DND-41 (cell line): Measurements from ENCODE around the gene LY6G6C.

ENCODE experiments used
- ATAC-seq: fragments of 200-7000 bp; cut with Tn5 transposase; 3 replicates; pipeline ENCODE4 v1.9.1; 2021; ENCODE audit warnings: low read depth; ENCODE audit not compliant: insufficient read depth
- DNase-seq: peaks from one replicate; pipeline ENCODE4 v3.0.0-alpha.2; 2020
- H2AFZ ChIP-seq: 2 replicates; pipeline ENCODE4 v1.6.0; 2012; ENCODE audit warnings: low read depth, low read length
- H3K27ac ChIP-seq: 2 replicates; pipeline ENCODE4 v1.5.1; 2012; ENCODE audit warnings: low read length, inconsistent platforms
- H3K27me3 ChIP-seq: fragments of 200-600 bp; sonication (generic); 2 replicates; pipeline ENCODE4 v1.6.0; 2012; ENCODE audit warnings: low read length, mild to moderate bottlenecking, inconsistent platforms; ENCODE audit not compliant: insufficient read depth, poor library complexity
- H3K36me3 ChIP-seq: 2 replicates; pipeline ENCODE4 v1.5.1; 2012; ENCODE audit warnings: low read length, inconsistent platforms; ENCODE audit not compliant: insufficient read depth
- H3K4me1 ChIP-seq: 2 replicates; pipeline ENCODE4 v1.5.1; 2012; ENCODE audit warnings: mild to moderate bottlenecking, low read length; ENCODE audit not compliant: insufficient read depth
- H3K4me2 ChIP-seq: 2 replicates; pipeline ENCODE4 v1.6.0; 2012; ENCODE audit warnings: mild to moderate bottlenecking, moderate library complexity, low read length, inconsistent platforms; ENCODE audit not compliant: insufficient read depth
- H3K4me3 ChIP-seq, 2 experiments: fragments of 200-600 bp in 1 of 2; shearing (Covaris generic) in 1 of 2; 2 replicates each; pipeline ENCODE4 v1.5.1; 2012 to 2016; ENCODE audit warnings: inconsistent platforms in 2 of 2, low read length in 2 of 2, mild to moderate bottlenecking in 2 of 2, low read depth in 1 of 2, moderate library complexity in 1 of 2
- H3K79me2 ChIP-seq: 2 replicates; pipeline ENCODE4 v1.6.0; 2012; ENCODE audit warnings: low read length, inconsistent platforms; ENCODE audit not compliant: insufficient read depth
- H3K9ac ChIP-seq: 2 replicates; pipeline ENCODE4 v1.6.0; 2012; ENCODE audit warnings: low read depth, mild to moderate bottlenecking, inconsistent platforms, low read length, moderate library complexity
- H3K9me3 ChIP-seq: 2 replicates; pipeline ENCODE4 v1.5.1; 2012; ENCODE audit warnings: low read length, moderate library complexity, mild to moderate bottlenecking, inconsistent platforms; ENCODE audit not compliant: insufficient read depth, severe bottlenecking
- H4K20me1 ChIP-seq: 2 replicates; pipeline ENCODE4 v1.6.0; 2012; ENCODE audit warnings: low read length; ENCODE audit not compliant: insufficient read depth
- CTCF ChIP-seq: IDR thresholded peaks from 2 replicates; pipeline ENCODE4 v1.5.1; 2012; ENCODE audit warnings: borderline replicate concordance, low read length, moderate library complexity, mild to moderate bottlenecking; ENCODE audit not compliant: poor library complexity, severe bottlenecking; ENCODE audit errors: extremely low read depth
- EZH2 ChIP-seq: IDR thresholded peaks from 3 replicates; pipeline ENCODE4 v1.6.1; 2012; ENCODE audit warnings: borderline replicate concordance, low read depth, mild to moderate bottlenecking, moderate library complexity, low read length, inconsistent platforms; ENCODE audit not compliant: severe bottlenecking

Gene LY6G6C

DNA sequence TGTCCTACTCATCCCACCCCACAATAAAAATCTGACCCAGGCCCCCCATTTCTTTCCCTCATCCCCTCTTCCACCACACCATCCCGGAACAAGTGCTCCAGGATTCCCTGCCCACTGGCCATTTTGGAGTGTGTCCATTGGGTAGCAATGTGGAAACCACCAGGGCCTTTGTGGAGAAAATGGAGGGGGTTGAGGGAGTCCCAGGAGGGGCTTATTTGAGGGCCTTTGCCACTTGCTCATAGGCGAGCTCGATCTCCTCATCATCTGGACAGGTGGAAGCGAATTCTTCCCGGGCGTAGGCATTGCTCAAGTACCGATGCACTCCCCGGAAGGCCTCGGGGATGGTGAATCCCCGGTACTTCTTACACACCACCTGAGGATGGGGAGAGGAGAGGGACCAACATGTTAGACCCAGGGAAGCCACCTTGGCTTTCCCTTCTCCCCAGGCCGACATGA, 9.1 kb upstream of the LY6G6C start:
- peaks cover 25% of the 10 kb centered on the region for H3K79me2 ChIP-seq
- H2AFZ ChIP-seq, result no peak overlapping the region
- peaks cover 54% of the 10 kb centered on the region for H3K36me3 ChIP-seq
- DNase-seq (no peak), ATAC-seq (no peak)
- H3K4me3 ChIP-seq, result no peak overlapping the region
- TF ChIP-seq EZH2, result no peak
- no peak for TF ChIP-seq CTCF
- no peak overlapping the region for H3K27ac ChIP-seq
- H3K9ac ChIP-seq, result no peak overlapping the region
- H4K20me1 ChIP-seq, result peaks cover 19% of the 10 kb centered on the region
- peaks cover 41% of the 10 kb centered on the region for H3K4me1 ChIP-seq
- no peaks in the 10 kb centered on the region for H3K9me3 ChIP-seq
- H3K27me3 ChIP-seq, result no peaks in the 10 kb centered on the region
- H3K4me2 ChIP-seq, result no peak overlapping the region

DNA sequence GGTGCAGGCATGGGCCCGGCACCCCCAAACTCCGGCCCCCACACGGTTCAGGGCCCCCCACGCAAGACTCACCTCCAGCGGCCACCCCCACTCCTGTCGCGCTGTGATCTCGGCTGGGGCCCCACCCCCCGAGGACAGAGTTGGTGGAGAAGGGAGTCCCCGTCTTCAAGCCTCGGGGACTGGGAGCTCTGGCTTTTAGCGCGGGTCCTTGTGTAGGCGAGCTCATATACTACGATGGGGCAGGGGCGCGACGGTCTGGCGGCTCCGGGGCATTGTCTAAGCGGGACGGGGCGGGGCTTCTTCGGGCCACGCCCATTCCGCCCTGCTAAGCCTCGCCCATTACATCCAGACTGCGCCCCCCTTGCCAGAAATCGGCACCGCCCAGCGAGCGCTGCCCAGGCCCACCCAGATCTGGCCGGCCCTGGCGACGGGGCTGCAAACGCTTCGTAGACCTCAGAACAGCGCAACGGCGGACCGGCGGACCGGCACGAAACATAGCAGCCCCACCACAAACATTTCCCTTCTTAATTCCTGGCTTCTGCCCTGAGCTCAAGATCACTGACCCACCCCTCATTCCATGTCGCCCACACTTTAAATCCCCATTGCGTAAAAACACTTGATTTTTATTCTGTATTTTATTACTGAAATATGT, 8.6 kb upstream of the LY6G6C start:
- H3K27me3 ChIP-seq, result no peaks in the 10 kb centered on the region
- peaks cover 20% of the 10 kb centered on the region for H3K79me2 ChIP-seq
- H3K27ac ChIP-seq, result peak overlapping the region; percentile 65
- peak overlapping the region; percentile 92 for H3K4me2 ChIP-seq
- ATAC-seq (peak; percentile 74), DNase-seq (peak; percentile 79)
- peak overlapping the region; percentile 46 to 70; a peak in 3 of 4 replicates for H3K4me3 ChIP-seq
- peaks cover 54% of the 10 kb centered on the region for H3K36me3 ChIP-seq
- peak overlapping the region; percentile 69 for H3K9ac ChIP-seq
- H4K20me1 ChIP-seq, result peaks cover 19% of the 10 kb centered on the region
- peak overlapping the region; percentile 65 for H2AFZ ChIP-seq
- TF ChIP-seq EZH2, result no peak
- peak; percentile 9 for TF ChIP-seq CTCF
- H3K4me1 ChIP-seq, result peaks cover 35% of the 10 kb centered on the region
- no peaks in the 10 kb centered on the region for H3K9me3 ChIP-seq

DNA sequence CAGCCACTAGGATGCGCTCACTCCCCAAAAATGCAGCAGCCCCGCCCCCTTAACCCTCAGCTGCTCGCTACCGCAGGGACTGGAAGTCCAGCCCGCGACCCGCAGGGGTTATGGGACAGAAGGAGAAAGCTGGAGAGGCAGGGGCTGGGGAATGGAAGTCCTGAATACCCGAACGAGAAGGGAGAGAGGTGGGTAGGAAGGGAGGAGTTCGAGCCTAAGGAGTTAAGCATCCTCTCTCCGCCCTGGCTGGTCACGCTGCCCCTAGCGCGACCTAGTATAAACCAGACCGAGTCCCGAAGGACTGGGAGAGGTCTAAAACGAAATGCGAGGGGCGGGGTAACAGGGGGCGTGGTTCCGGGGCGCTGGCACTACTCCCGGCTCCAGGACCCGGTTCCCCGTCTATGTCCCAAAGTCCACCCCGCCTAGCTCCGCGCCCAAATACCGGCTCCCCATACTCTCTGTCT, 8.0 kb upstream of the LY6G6C start:
- Histone ChIP-seq H3K27me3 (no peaks in the 10 kb centered on the region), H2AFZ (peak overlapping the region; percentile 65), H3K36me3 (peaks cover 54% of the 10 kb centered on the region), H3K79me2 (peaks cover 14% of the 10 kb centered on the region), H3K27ac (peak overlapping the region; percentile 65), H4K20me1 (peaks cover 14% of the 10 kb centered on the region), H3K4me2 (peak overlapping the region; percentile 92), H3K4me1 (peaks cover 30% of the 10 kb centered on the region), H3K9ac (peak overlapping the region; percentile 69), H3K9me3 (no peaks in the 10 kb centered on the region), H3K4me3 (peak overlapping the region; percentile 46 to 70; a peak in 3 of 4 replicates)
- DNase-seq, result peak; percentile 85
- peak; percentile 79 for ATAC-seq
- no peak for TF ChIP-seq EZH2
- no peak for TF ChIP-seq CTCF
